A549 (cell line): ENCODE results near the gene NBPF1.
"Not testable (repeated sequence)": the region's sequence is repeated elsewhere in the genome, so short reads cannot be mapped to it uniquely, and the experiment has no call there.

Experiments
- BCL3 ChIP-seq: fragments of >200 bp; sonication (Bioruptor Twin); formaldehyde crosslinking; IDR thresholded peaks from 3 replicates; pipeline ENCODE4 v1.6.1; 2016
- BHLHE40 ChIP-seq: IDR thresholded peaks from 2 replicates; pipeline ENCODE4 v1.6.1; 2012; ENCODE audit warnings: low read depth, low read length, inconsistent platforms
- CTCF ChIP-seq: fragments of >200 bp; sonication (Bioruptor Twin); formaldehyde crosslinking; IDR thresholded peaks from 3 replicates; pipeline ENCODE4 v1.5.1; 2016
- ELK1 ChIP-seq: fragments of 150-350 bp; IDR thresholded peaks from 2 replicates; pipeline ENCODE4 v1.6.1; 2014; ENCODE audit warnings: low read depth, mild to moderate bottlenecking, low read length
- EP300 ChIP-seq, 2 experiments: fragments of >200 bp; sonication (Bioruptor Twin); formaldehyde crosslinking; IDR thresholded peaks; 2 replicates in 1 of 2; 3 replicates in 1 of 2; pipeline ENCODE4 v1.6.1; 2016 to 2017
- HDAC2 ChIP-seq: fragments of 200-600 bp; sonication (generic); IDR thresholded peaks from 2 replicates; pipeline ENCODE4 v1.6.1; 2016
- JUNB ChIP-seq: fragments of >200 bp; sonication (Bioruptor Twin); formaldehyde crosslinking; IDR thresholded peaks from 2 replicates; pipeline ENCODE4 v1.6.1; 2016
- MAX ChIP-seq: IDR thresholded peaks from 2 replicates; pipeline ENCODE4 v1.6.1; 2012
- NPAS2 ChIP-seq: fragments of 250-450 bp; sonication (Bioruptor Pico); IDR thresholded peaks from 2 replicates; pipeline ENCODE4 v1.8.0; 2022; ENCODE audit warnings: mild to moderate bottlenecking, moderate library complexity, borderline replicate concordance
- POLR2A ChIP-seq: IDR thresholded peaks from 2 replicates; pipeline ENCODE4 v1.6.1; 2012; ENCODE audit warnings: mild to moderate bottlenecking, low read length
- REST ChIP-seq: fragments of 200-600 bp; sonication (generic); IDR thresholded peaks from 2 replicates; pipeline ENCODE4 v1.6.1; 2016; ENCODE audit warnings: antibody characterized with exemption, mild to moderate bottlenecking, moderate library complexity
- RFX5 ChIP-seq: fragments of 450-650 bp; IDR thresholded peaks from 2 replicates; pipeline ENCODE4 v1.7.1; 2014; ENCODE audit warnings: antibody characterized with exemption, mild to moderate bottlenecking, moderate library complexity
- TP53 ChIP-seq: fragments of 250-450 bp; sonication (Bioruptor Pico); IDR thresholded peaks from 2 replicates; pipeline ENCODE4 v1.5.0; 2021; ENCODE audit warnings: mild to moderate bottlenecking, moderate library complexity
- USF2 ChIP-seq: fragments of 450-650 bp; IDR thresholded peaks from 2 replicates; pipeline ENCODE4 v1.6.1; 2014; ENCODE audit warnings: antibody characterized with exemption

GRCh38 chr1:16534829-16535456 lies 78.4 kb downstream of the NBPF1 start:
- TF ChIP-seq NPAS2 (CRISPR knock-in tag); CTCF; BHLHE40; JUNB; POLR2A; USF2; EP300 (IDR thresholded peaks at IDR 0.05); TP53 (CRISPR knock-in tag); RFX5; REST; BCL3; HDAC2; ELK1: not testable (repeated sequence)
- peak; percentile 25; the same call in 1 of the 2 replicates for TF ChIP-seq MAX
